Ovary (tissue), 9 donors: ENCODE data around the gene WFIKKN1. TPM values are rescaled to one million over a fixed set of nuclear protein-coding genes. Genes with fewer than 3 reads are reported as not detected.

Experiments used
- DNase-seq, 5 donors: peaks; one replicate each; pipeline ENCODE4 v3.0.0-alpha.2; 2019 to 2020
- H3K27ac ChIP-seq, 2 donors: fragments of 200-600 bp; one replicate each; pipeline versions ENCODE4 v1.5.1 to v1.8.0; 2019 to 2022
- H3K27me3 ChIP-seq: fragments of 200-600 bp; one replicate; pipeline ENCODE4 v1.8.0; 2022
- H3K36me3 ChIP-seq: fragments of 200-600 bp; sonication (generic); one replicate; pipeline ENCODE4 v1.5.1; 2019
- H3K4me1 ChIP-seq: one replicate; pipeline ENCODE4 v1.8.1; 2013; ENCODE audit warnings: mild to moderate bottlenecking, moderate library complexity; ENCODE audit not compliant: insufficient read depth
- H3K4me3 ChIP-seq: fragments of 200-600 bp; sonication (generic); one replicate; pipeline ENCODE4 v1.5.1; 2017
- H3K9me3 ChIP-seq, 2 donors: fragments of 200-600 bp in 1 of 2; sonication (generic) in 1 of 2; one replicate each; pipeline versions ENCODE4 v1.5.1 to v1.8.1; 2013 to 2019; ENCODE audit warnings: mild to moderate bottlenecking in 1 of 2, moderate library complexity in 1 of 2
- EP300 ChIP-seq: sonication (generic); formaldehyde crosslinking; IDR thresholded peaks from one replicate; pipeline ENCODE4 v1.6.1; 2017; ENCODE audit warnings: antibody characterized with exemption
- POLR2A ChIP-seq: fragments of 450-650 bp; IDR thresholded peaks from one replicate; pipeline ENCODE4 v1.6.1; 2017; ENCODE audit warnings: antibody characterized with exemption, mild to moderate bottlenecking, moderate library complexity
- WGBS, 3 donors: extraction: QIAGEN DNeasy Blood & Tissue Kit in 1 of 3; methylation state at CpG; one replicate each; pipeline versions ENCODE4 v1.1.5 to v1.1.7; 2013 to 2017; 5-methylcytosine and 5-hydroxymethylcytosine counted together
- intact Hi-C, 4 donors: fragments of 100-400 bp; cut with DNase I; formaldehyde crosslinking; loops; one replicate each; pipeline versions ENCODE4 v1.11.0 to v1.15.1; 2022 to 2023
- polyA plus RNA-seq, 2 donors: library from polyadenylated mRNA; stranded (reverse); fragments of 200-250 nt in 1 of 2; fragments of 350-450 nt in 1 of 2; fragmentation: Illumina TruSeq in 1 of 2; extraction: RNeasy Lipid Tissue Mini Kit (QIAGEN cat#74804) in 1 of 2; gene quantifications; one replicate each; pipeline ENCODE4 v1.2.3, GENCODE V29; 2013 to 2014
- total RNA-seq, 7 donors: library from RNA; depleted of rRNA in 2 of 7; stranded (reverse); fragments of >200 nt in 2 of 7; fragmentation: NEBNext Ultra II Directional in 3 of 7; extraction: Animal tissue kit (Norgen Biotek cat#: 25700) in 3 of 7; gene quantifications; one replicate each; pipeline versions ENCODE4 v1.1.0 to v1.2.4, GENCODE V29; 2016 to 2023
- TF ChIP-seq, protein P1 (sequence below), 3 donors: fragments of 450-650 bp in 2 of 3; fragments of 200-600 bp in 1 of 3; IDR thresholded peaks; one replicate each; pipeline versions ENCODE4 v1.5.1 to v1.8.0; 2016 to 2022; ENCODE audit warnings: antibody characterized with exemption in 3 of 3, mild to moderate bottlenecking in 1 of 3
- donor health status: DM: no; HTN: no; CAD: no; lungs with moderate emphysema.
- donor health status: DM: no; HTN: no; CAD: no.
- donor health status: Bipolar disorder and iron deficiency.
- donor health status: DM: yes; HTN: yes; CAD: no.
- donor health status: DM: no; HTN: no; CAD: no.
- donor health status: DM: yes; HTN: yes; CAD: no.

WFIKKN1 gene
- total and polyA plus RNA-seq, 9 donors, result 0.10 to 2.6 (median 1.1) TPM

DNA sequence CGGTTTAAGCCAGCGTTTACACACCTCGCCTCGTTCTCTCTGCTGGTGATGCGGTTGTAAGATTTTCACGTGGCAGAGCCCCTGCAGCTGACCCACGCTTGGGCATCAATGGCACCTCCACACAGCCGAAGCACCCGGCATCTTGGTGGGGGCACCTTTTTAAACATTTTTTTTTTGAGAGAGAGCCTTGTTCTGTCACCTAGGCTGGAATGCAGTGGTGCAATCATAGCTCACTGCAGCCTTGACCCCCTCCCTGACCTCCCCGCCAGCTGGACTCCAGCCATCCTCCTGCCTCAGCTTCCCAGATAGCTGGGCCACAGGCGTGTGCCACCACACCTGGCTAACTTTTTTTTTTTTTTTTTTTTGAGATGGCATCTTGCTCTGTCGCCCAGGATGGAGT lies 23.2 kb downstream of the WFIKKN1 start:
- 72 to 84% (median 76%) methylated on average over 12 of the region's 12 CpGs for WGBS, 3 donors
- TF ChIP-seq EP300, result no peak
- TF ChIP-seq POLR2A, result no peak
- TF ChIP-seq, protein P1, sequence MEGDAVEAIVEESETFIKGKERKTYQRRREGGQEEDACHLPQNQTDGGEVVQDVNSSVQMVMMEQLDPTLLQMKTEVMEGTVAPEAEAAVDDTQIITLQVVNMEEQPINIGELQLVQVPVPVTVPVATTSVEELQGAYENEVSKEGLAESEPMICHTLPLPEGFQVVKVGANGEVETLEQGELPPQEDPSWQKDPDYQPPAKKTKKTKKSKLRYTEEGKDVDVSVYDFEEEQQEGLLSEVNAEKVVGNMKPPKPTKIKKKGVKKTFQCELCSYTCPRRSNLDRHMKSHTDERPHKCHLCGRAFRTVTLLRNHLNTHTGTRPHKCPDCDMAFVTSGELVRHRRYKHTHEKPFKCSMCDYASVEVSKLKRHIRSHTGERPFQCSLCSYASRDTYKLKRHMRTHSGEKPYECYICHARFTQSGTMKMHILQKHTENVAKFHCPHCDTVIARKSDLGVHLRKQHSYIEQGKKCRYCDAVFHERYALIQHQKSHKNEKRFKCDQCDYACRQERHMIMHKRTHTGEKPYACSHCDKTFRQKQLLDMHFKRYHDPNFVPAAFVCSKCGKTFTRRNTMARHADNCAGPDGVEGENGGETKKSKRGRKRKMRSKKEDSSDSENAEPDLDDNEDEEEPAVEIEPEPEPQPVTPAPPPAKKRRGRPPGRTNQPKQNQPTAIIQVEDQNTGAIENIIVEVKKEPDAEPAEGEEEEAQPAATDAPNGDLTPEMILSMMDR (IDR thresholded peaks at IDR 0.05), result no peak
- no peak overlapping the region for H3K4me3 ChIP-seq
- H3K27ac ChIP-seq, result no peak overlapping the region
- peaks cover 5% of the 10 kb centered on the region for H3K4me1 ChIP-seq
- DNase-seq, result no peak
- no peaks in the 10 kb centered on the region for H3K9me3 ChIP-seq
- intact Hi-C loops, result loop anchor here in 1 of 4 donors (10.0 kb wide), 1 partner anchor 269 kb away; the partner anchor contains the start of gene PGAP6
- H3K27me3 ChIP-seq, result no peaks in the 10 kb centered on the region
- H3K36me3 ChIP-seq, result no peaks in the 10 kb centered on the region

DNA sequence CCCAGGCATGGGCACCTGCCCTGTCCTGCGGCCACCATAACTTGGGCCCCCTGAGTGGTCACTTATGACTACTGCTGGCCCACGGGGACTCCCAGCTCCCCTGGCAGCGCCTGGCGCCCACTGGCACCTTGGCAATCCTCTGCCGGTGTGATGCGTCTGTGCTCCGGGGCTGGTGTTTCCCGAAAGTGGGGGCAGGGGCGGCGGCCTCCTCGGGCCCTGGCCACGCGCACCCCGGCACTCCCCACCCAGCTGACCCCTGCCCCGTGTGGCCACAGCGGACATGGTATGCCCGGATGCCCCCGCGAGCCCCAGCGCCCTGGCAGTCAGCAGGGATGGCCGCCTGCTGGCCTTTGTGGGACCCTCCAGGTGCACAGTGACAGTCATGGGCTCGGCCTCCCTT lies 26.7 kb downstream of the WFIKKN1 start:
- Histone ChIP-seq H3K4me1 (peaks cover 5% of the 10 kb centered on the region), H3K27me3 (no peaks in the 10 kb centered on the region), H3K36me3 (no peaks in the 10 kb centered on the region), H3K9me3 (no peaks in the 10 kb centered on the region), H3K4me3 (no peak overlapping the region), H3K27ac (no peak overlapping the region)
- intact Hi-C loops, result loop anchor here in 2 of 4 donors (5.0 to 10.0 kb wide), 2 partner anchors 70 to 273 kb away; partner anchors contain the start of gene PGAP6 (in 1 of the 2)
- DNase-seq, result no peak
- TF ChIP-seq EP300 (no peak), POLR2A (no peak)
- TF ChIP-seq, protein P1 (IDR thresholded peaks at IDR 0.05), result no peak
- WGBS, 3 donors, result 89 to 92% (median 91%) methylated on average over 22 of the region's 22 CpGs

DNA sequence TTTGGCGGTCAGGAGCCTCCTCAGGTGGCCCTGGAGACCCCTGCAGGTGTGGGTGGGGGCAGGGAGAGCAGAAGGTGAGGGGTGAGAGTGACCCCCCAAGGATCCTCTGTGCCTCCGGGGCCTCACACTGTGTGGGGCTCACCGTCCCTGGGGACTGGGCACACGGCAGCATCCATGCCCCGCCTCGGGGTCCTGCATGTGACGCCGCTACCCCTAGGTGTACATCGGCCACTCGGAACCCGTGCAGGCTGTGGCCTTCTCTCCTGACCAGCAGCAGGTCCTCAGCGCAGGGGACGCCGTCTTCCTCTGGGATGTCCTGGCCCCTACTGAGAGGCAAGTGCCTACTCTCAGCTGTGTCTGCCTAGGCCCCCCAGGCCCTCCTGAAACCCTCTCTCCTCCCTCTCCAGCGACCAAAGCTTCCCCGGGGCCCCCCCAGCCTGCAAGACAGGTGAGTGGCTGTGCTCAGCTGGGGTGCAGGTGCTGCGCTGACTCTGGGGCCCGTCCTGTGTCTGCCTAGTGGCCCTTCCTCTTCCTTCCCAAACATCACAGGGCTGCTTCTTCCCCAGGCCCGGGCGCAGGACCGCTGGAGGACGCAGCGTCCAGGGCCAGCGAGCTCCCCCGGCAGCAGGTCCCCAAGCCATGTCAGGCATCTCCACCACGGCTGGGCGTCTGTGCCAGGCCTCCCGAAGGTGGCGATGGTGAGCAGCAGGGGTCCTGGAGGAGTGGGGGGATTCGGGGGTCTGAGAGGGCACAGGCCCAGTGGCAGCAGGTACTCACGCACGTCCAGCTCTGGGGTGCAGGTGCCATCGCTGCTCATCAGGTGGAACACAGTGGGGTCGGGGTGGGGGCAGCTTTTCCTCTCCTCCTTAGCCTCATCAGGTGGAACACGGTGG lies 28.1 kb downstream of the WFIKKN1 start:
- peak in 1 of 5 donors; percentile 42 for DNase-seq
- intact Hi-C loops, result loop anchor here in 2 of 4 donors (5.0 to 10.0 kb wide), 2 partner anchors 72 to 274 kb away; partner anchors contain the start of gene PGAP6 (in 1 of the 2)
- 86 to 89% (median 89%) methylated on average over 34 to 35 of the region's 35 CpGs for WGBS, 3 donors
- H3K9me3 ChIP-seq, result no peaks in the 10 kb centered on the region
- no peak overlapping the region for H3K27ac ChIP-seq
- no peaks in the 10 kb centered on the region for H3K36me3 ChIP-seq
- no peak for TF ChIP-seq POLR2A
- TF ChIP-seq, protein P1 (IDR thresholded peaks at IDR 0.05), result no peak
- no peak for TF ChIP-seq EP300
- H3K4me3 ChIP-seq, result no peak overlapping the region
- H3K27me3 ChIP-seq, result no peaks in the 10 kb centered on the region
- peaks cover 5% of the 10 kb centered on the region for H3K4me1 ChIP-seq

DNA sequence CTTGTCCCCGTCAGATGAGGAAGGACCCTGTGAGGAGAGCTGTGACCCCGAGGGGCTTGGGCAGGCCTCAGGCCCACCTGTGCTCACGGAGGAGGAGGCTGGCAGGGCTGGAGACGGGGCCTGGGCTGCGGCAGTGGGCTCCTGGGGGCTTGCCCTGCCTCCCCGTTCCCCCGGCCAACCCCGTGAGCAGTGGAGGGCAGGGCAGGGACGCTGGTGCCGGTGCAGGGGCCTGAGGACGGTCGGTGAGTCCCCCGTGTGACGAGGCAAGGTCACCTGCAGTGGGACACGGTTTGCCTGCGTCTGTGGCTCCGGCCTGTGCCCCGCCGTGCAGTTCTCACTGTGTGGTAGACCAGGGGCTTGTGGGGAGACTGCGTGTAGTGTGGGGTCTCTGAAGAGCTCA lies 28.8 kb downstream of the WFIKKN1 start:
- Histone ChIP-seq H3K27me3 (no peaks in the 10 kb centered on the region), H3K4me1 (peaks cover 5% of the 10 kb centered on the region), H3K4me3 (no peak overlapping the region), H3K27ac (no peak overlapping the region), H3K9me3 (no peaks in the 10 kb centered on the region), H3K36me3 (no peaks in the 10 kb centered on the region)
- TF ChIP-seq, protein P1 (IDR thresholded peaks at IDR 0.05), result no peak
- TF ChIP-seq EP300, result no peak
- TF ChIP-seq POLR2A, result no peak
- intact Hi-C loops, result loop anchor here in 3 of 4 donors (5.0 to 10.0 kb wide), 4 partner anchors 72 to 275 kb away; partner anchors contain the start of gene PGAP6 (in 2 of the 3)
- 78 to 85% (median 81%) methylated on average over 19 to 20 of the region's 20 CpGs for WGBS, 3 donors
- no peak for DNase-seq
